ENCODE data around the gene OR2D2. TPM values are rescaled to one million over a fixed set of nuclear protein-coding genes. Genes with fewer than 3 reads are reported as not detected.

OR2D2 gene
- polyA plus RNA-seq, 1 donor (not counting 4 experiments of a cell fraction or from before 2014, with no cell fraction given), result 0.14 TPM

DNA sequence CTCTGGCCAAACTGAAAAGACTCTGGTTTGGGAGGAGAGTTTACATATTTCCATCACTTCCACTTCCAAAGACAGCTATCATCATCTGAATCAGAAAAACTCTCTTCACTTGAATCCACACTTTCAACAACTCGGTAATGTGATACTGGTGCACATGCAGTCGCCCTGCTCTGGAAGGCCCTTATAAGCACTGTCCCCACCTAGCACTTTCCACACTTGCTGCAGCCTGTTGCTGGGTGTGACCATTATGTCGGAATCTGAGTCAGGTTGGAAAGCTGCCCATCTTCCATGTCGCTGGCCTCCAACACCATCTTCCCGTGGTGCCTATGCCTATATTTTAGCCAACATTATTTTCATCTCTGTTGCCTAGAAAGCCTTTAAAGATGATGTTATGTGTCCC, 47.9 kb downstream of the OR2D2 start:
- Histone ChIP-seq H3K27ac (ENCODE audit: control insufficient read depth, insufficient read depth, low read length) (no peak overlapping the region), H3K79me2 (ENCODE audit: control insufficient read depth, insufficient read depth, low read length) (no peaks in the 10 kb centered on the region), H3K4me3 (ENCODE audit: control insufficient read depth in 2 of 3, extremely low read depth in 1 of 3, insufficient read depth in 2 of 3, low read depth in 1 of 3, low read length in 3 of 3) (no peak overlapping the region), H4K20me1 (ENCODE audit: control insufficient read depth, extremely low read depth, insufficient read depth, low read length) (no peaks in the 10 kb centered on the region), H2AFZ (ENCODE audit: control insufficient read depth, low read length) (no peak overlapping the region), H3K4me1 (ENCODE audit: control insufficient read depth, extremely low read depth, insufficient read depth, low read length) (no peaks in the 10 kb centered on the region), H3K36me3 (ENCODE audit: control insufficient read depth in 2 of 2, extremely low read depth in 1 of 2, insufficient read depth in 2 of 2, low read length in 2 of 2) (no peaks in the 10 kb centered on the region), H3K9ac (ENCODE audit: control insufficient read depth, extremely low read depth, insufficient read depth, low read length) (no peak overlapping the region), H3K27me3 (ENCODE audit: control insufficient read depth, extremely low read depth, insufficient read depth, low read length) (no peaks in the 10 kb centered on the region), H3K9me1 (ENCODE audit: control insufficient read depth, extremely low read depth, insufficient read depth, low read length) (no peaks in the 10 kb centered on the region), H3K9me3 (ENCODE audit: control insufficient read depth, low read depth, low read length) (no peaks in the 10 kb centered on the region), H3K4me2 (ENCODE audit: control insufficient read depth, extremely low read depth, insufficient read depth, low read depth, low read length) (no peak overlapping the region)
- FAIRE-seq (no peak), DNase-seq (ENCODE audit: low read depth, low spot score) (no peak)
- dilution Hi-C loops (cut with MboI; ENCODE audit: extremely low pct_ligation_motif_present, low sequenced_read_pairs), result no loop called here
- TF ChIP-seq EZH2 (IDR thresholded peaks at IDR 0.05; ENCODE audit: low read length), result no peak
- TF ChIP-seq, protein P1, sequence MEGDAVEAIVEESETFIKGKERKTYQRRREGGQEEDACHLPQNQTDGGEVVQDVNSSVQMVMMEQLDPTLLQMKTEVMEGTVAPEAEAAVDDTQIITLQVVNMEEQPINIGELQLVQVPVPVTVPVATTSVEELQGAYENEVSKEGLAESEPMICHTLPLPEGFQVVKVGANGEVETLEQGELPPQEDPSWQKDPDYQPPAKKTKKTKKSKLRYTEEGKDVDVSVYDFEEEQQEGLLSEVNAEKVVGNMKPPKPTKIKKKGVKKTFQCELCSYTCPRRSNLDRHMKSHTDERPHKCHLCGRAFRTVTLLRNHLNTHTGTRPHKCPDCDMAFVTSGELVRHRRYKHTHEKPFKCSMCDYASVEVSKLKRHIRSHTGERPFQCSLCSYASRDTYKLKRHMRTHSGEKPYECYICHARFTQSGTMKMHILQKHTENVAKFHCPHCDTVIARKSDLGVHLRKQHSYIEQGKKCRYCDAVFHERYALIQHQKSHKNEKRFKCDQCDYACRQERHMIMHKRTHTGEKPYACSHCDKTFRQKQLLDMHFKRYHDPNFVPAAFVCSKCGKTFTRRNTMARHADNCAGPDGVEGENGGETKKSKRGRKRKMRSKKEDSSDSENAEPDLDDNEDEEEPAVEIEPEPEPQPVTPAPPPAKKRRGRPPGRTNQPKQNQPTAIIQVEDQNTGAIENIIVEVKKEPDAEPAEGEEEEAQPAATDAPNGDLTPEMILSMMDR (optimal IDR thresholded peaks at IDR 0.05 in 1 of 3, IDR thresholded peaks at IDR 0.05 in 1 of 3, conservative IDR thresholded peaks at IDR 0.05 in 1 of 3; ENCODE audit: extremely low read depth in 1 of 3, insufficient read depth in 2 of 3, low read length in 3 of 3), result no peak

GRCh38 chr11:6843670-6844069, 48.6 kb downstream of the OR2D2 start:
- H3K4me1 ChIP-seq (ENCODE audit: control insufficient read depth, extremely low read depth, insufficient read depth, low read length), result no peaks in the 10 kb centered on the region
- DNase-seq (ENCODE audit: low read depth, low spot score) (no peak), FAIRE-seq (no peak)
- TF ChIP-seq EZH2 (IDR thresholded peaks at IDR 0.05; ENCODE audit: low read length), result no peak
- TF ChIP-seq, protein P1 (optimal IDR thresholded peaks at IDR 0.05 in 1 of 3, IDR thresholded peaks at IDR 0.05 in 1 of 3, conservative IDR thresholded peaks at IDR 0.05 in 1 of 3; ENCODE audit: extremely low read depth in 1 of 3, insufficient read depth in 2 of 3, low read length in 3 of 3), result no peak
- H3K4me2 ChIP-seq (ENCODE audit: control insufficient read depth, extremely low read depth, insufficient read depth, low read depth, low read length), result no peak overlapping the region
- no peaks in the 10 kb centered on the region for H4K20me1 ChIP-seq (ENCODE audit: control insufficient read depth, extremely low read depth, insufficient read depth, low read length)
- no peaks in the 10 kb centered on the region for H3K79me2 ChIP-seq (ENCODE audit: control insufficient read depth, insufficient read depth, low read length)
- H3K9me1 ChIP-seq (ENCODE audit: control insufficient read depth, extremely low read depth, insufficient read depth, low read length), result no peaks in the 10 kb centered on the region
- no peak overlapping the region for H3K9ac ChIP-seq (ENCODE audit: control insufficient read depth, extremely low read depth, insufficient read depth, low read length)
- dilution Hi-C loops (cut with MboI; ENCODE audit: extremely low pct_ligation_motif_present, low sequenced_read_pairs), result no loop called here
- H3K27me3 ChIP-seq (ENCODE audit: control insufficient read depth, extremely low read depth, insufficient read depth, low read length), result no peaks in the 10 kb centered on the region
- no peaks in the 10 kb centered on the region for H3K9me3 ChIP-seq (ENCODE audit: control insufficient read depth, low read depth, low read length)
- no peak overlapping the region for H3K4me3 ChIP-seq (ENCODE audit: control insufficient read depth in 2 of 3, extremely low read depth in 1 of 3, insufficient read depth in 2 of 3, low read depth in 1 of 3, low read length in 3 of 3)
- H3K36me3 ChIP-seq (ENCODE audit: control insufficient read depth in 2 of 2, extremely low read depth in 1 of 2, insufficient read depth in 2 of 2, low read length in 2 of 2), result no peaks in the 10 kb centered on the region
- H2AFZ ChIP-seq (ENCODE audit: control insufficient read depth, low read length), result no peak overlapping the region
- no peak overlapping the region for H3K27ac ChIP-seq (ENCODE audit: control insufficient read depth, insufficient read depth, low read length)

All from keratinocyte (primary cell).